Heart left ventricle (tissue), 16 donors: ENCODE measurements around the gene NCS1. TPM values are rescaled to one million over a fixed set of nuclear protein-coding genes. Genes with fewer than 3 reads are reported as not detected.

Experiments used
- ATAC-seq, 4 donors: fragments of 200-7000 bp; cut with Tn5 transposase; one replicate each; pipeline ENCODE4 v1.9.1; 2020 to 2022; ENCODE audit warnings: moderate library complexity in 4 of 4, mild to moderate bottlenecking in 3 of 4, moderate number of reproducible peaks in 1 of 4
- DNase-seq, 5 donors: peaks; one replicate each; pipeline ENCODE4 v3.0.0-alpha.2; 2020
- H3K27ac ChIP-seq, 12 donors: fragments of 200-600 bp; sonication (generic) in 4 of 12; one replicate each; pipeline versions ENCODE4 v1.5.0 to v1.8.0; 2016 to 2022; ENCODE audit warnings: mild to moderate bottlenecking in 2 of 12
- H3K27me3 ChIP-seq, 9 donors: fragments of 200-600 bp; sonication (generic) in 2 of 9; one replicate each; pipeline versions ENCODE4 v1.5.1 to v1.8.0; 2016 to 2022; ENCODE audit warnings: mild to moderate bottlenecking in 3 of 9
- H3K36me3 ChIP-seq, 9 donors: fragments of 200-600 bp; sonication (generic) in 2 of 9; one replicate each; pipeline versions ENCODE4 v1.5.0 to v1.8.0; 2018 to 2022; ENCODE audit warnings: mild to moderate bottlenecking in 2 of 9
- H3K4me1 ChIP-seq, 12 donors: fragments of 200-600 bp; sonication (generic) in 4 of 12; one replicate each; pipeline versions ENCODE4 v1.5.0 to v1.8.0; 2016 to 2022; ENCODE audit warnings: mild to moderate bottlenecking in 3 of 12
- H3K4me3 ChIP-seq, 12 donors: fragments of 200-600 bp; sonication (generic) in 4 of 12; one replicate each; pipeline versions ENCODE4 v1.5.0 to v1.8.0; 2017 to 2022; ENCODE audit warnings: mild to moderate bottlenecking in 9 of 12, moderate library complexity in 4 of 12
- H3K9me3 ChIP-seq, 12 donors: fragments of 200-600 bp; sonication (generic) in 4 of 12; one replicate each; pipeline versions ENCODE4 v1.5.0 to v1.8.0; 2016 to 2022; ENCODE audit warnings: mild to moderate bottlenecking in 1 of 12
- POLR2A ChIP-seq, 2 donors: fragments of 450-650 bp; IDR thresholded peaks; one replicate each; pipeline ENCODE4 v1.6.1; 2017; ENCODE audit warnings: antibody characterized with exemption in 2 of 2, mild to moderate bottlenecking in 2 of 2, moderate library complexity in 2 of 2
- WGBS, 4 donors: extraction: QIAGEN DNeasy Blood & Tissue Kit in 2 of 4; methylation state at CpG; one replicate each; pipeline versions ENCODE4 v1.1.5 to v1.1.7; 2013 to 2018; 5-methylcytosine and 5-hydroxymethylcytosine counted together
- intact Hi-C, 10 donors: fragments of 100-400 bp; cut with DNase I; formaldehyde crosslinking; loops; one replicate each; pipeline versions ENCODE4 v1.11.1 to v1.14.2; 2022
- polyA plus RNA-seq, 2 donors: library from polyadenylated mRNA; stranded (reverse); fragments of 200-250 nt; gene quantifications; one replicate each; pipeline ENCODE4 v1.2.3, GENCODE V29; 2013
- total RNA-seq, 9 donors: library from RNA; depleted of rRNA in 2 of 9; stranded (reverse); fragments of >200 nt in 2 of 9; fragmentation: NEBNext Ultra II Directional in 3 of 9; extraction: Animal tissue kit (Norgen Biotek cat#: 25700) in 3 of 9; gene quantifications; one replicate each; pipeline versions ENCODE4 v1.1.0 to v1.2.4, GENCODE V29; 2016 to 2023
- TF ChIP-seq, protein P1 (sequence below), 12 donors: fragments of 200-600 bp; sonication (generic) in 4 of 12; IDR thresholded peaks; one replicate each; pipeline versions ENCODE4 v1.5.0 to v1.8.0; 2018 to 2022; ENCODE audit warnings: antibody characterized with exemption in 12 of 12, mild to moderate bottlenecking in 5 of 12
- donor health status: ischemic (EF 13 %, LVEDD 7.1; RV severe dilation, severe dysfunction).
- donor health status: healthy with polysubstance abuse.
- donor health status: DM: no; HTN: yes; CAD: no.
- donor health status: DM: no; HTN: no; CAD: no.
- donor health status: ischemic (EF 25% LVEDD 6.9; RV normal size, moderate dysfunction).
- donor health status: ischemic (EF 25% LVEDD 5.7; RV mildly dilated, moderate dysfunction).
- donor health status: healthy.
- donor health status: DM: yes; HTN: yes; CAD: no.
- donor health status: ischemic (EF 35%, LVEDD 5.7; RV mildly dilated, moderate dysfunction).
- donor health status: nonischemic (EF 11% LVEDD 7.7; RV severe dilation, severe dysfunction).
- donor health status: DM: yes; HTN: yes; CAD: no.
- donor health status: PGD.
- donor health status: ischemic (EF 29% LVEDD 5.4; RV normal size, mild dysfunction).
- donor health status: nonischemic (EF 23%, LVEDD 6.1; RV moderate dilation, normal function).

The NCS1 gene
- total and polyA plus RNA-seq, 11 donors: 2.3 to 15.9 (median 9.4) TPM

DNA sequence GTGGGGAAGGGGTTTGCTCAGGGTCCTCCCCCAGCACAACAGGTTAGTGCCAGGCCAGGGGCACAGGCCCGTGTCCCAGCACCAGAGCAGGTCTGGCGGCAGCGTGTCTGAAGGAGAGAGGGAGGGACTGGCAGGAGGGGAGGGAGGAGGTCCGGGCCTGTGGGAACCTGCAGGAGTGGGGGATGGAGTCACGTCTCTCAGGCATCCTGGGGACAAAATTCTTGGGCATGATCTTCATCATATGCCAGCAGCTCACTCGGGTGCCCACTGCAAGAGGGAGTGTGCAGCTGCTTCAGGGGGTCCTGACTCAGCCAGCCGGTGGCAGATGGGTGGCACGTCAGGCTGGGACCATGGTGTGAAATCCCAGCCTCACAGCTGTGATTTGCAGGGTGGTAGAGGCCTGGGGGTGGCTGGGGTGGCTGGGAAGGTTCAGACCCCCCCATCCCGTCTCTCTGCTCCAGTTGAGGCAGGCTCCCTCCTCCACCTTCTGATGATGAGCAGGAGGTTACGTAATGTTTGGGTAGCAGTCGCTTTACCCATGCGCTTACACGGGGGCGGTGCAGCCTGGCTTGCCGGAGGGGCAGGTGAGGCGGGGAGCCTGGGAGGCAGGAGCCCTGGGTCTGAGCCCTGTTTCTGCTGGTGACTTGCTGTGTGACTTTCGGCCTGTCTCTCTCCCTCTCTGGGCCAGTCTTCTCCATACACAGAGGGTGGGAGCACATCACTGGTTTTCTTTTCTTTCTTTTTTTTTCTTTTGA, 40.5 kb downstream of the NCS1 start:
- no peaks in the 10 kb centered on the region for H3K27me3 ChIP-seq
- TF ChIP-seq, protein P1, sequence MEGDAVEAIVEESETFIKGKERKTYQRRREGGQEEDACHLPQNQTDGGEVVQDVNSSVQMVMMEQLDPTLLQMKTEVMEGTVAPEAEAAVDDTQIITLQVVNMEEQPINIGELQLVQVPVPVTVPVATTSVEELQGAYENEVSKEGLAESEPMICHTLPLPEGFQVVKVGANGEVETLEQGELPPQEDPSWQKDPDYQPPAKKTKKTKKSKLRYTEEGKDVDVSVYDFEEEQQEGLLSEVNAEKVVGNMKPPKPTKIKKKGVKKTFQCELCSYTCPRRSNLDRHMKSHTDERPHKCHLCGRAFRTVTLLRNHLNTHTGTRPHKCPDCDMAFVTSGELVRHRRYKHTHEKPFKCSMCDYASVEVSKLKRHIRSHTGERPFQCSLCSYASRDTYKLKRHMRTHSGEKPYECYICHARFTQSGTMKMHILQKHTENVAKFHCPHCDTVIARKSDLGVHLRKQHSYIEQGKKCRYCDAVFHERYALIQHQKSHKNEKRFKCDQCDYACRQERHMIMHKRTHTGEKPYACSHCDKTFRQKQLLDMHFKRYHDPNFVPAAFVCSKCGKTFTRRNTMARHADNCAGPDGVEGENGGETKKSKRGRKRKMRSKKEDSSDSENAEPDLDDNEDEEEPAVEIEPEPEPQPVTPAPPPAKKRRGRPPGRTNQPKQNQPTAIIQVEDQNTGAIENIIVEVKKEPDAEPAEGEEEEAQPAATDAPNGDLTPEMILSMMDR (IDR thresholded peaks at IDR 0.05): no peak
- TF ChIP-seq POLR2A (IDR thresholded peaks at IDR 0.05): no peak
- H3K27ac ChIP-seq: peak overlapping the region in 1 of 12 donors; percentile 69
- DNase-seq: peak in 1 of 5 donors; percentile 35
- intact Hi-C loops: no loop called here
- no peaks in the 10 kb centered on the region for H3K36me3 ChIP-seq
- 86 to 91% (median 89%) methylated on average over 9 to 17 of the region's 17 CpGs for WGBS, 4 donors
- no peak for ATAC-seq
- H3K4me3 ChIP-seq: no peak overlapping the region
- no peaks in the 10 kb centered on the region for H3K9me3 ChIP-seq
- no peaks in the 10 kb centered on the region for H3K4me1 ChIP-seq

DNA sequence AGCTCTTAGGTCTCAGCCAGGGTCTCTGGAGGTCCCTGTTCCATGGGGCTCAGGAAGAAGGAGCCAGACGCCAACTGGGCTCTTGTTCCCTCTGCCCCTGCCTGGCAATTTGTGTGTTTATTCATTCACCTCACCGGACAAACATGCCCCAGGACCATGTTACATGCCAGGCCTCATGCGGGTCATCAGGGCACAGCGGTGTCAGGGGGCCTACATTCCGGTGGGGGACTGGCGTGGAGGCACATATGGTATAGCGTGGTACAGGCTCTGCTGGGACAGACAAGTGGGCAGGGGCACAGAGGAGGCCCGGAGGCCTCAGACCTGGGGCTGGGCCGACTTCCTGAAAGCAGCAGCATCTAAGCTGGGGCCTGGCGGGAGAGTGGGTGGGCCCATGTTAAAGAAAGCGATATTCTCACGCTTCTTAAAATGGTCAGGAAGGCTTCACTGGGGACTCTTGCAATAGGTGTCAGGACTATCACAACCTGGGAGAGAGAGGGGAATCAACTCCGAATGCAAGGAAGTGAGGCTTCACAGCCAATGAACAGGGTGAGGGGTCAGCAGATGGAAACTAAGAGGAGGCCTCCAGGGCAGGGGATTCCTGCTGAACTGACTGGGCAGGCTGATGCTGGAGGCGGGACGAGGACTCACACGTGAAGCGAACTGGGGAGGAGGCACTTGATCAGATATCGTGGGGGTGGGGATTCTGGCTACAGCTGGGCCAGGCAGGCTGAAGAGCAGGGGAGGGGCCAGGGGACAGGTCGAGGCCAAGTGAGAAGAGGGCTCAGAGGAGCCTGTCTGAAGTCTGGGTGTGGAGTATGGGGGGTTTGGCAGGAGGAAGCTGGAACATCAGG, 41.9 kb downstream of the NCS1 start:
- TF ChIP-seq POLR2A (IDR thresholded peaks at IDR 0.05): no peak
- TF ChIP-seq, protein P1 (IDR thresholded peaks at IDR 0.05): no peak
- Histone ChIP-seq H3K9me3 (no peaks in the 10 kb centered on the region), H3K27me3 (no peaks in the 10 kb centered on the region), H3K36me3 (no peaks in the 10 kb centered on the region), H3K27ac (peak overlapping the region in 1 of 12 donors; percentile 69), H3K4me3 (no peak overlapping the region), H3K4me1 (no peaks in the 10 kb centered on the region)
- ATAC-seq (no peak), DNase-seq (peak in 1 of 5 donors; percentile 44)
- 74 to 84% (median 79%) methylated on average over 18 to 19 of the region's 19 CpGs for WGBS, 4 donors
- intact Hi-C loops: no loop called here

DNA sequence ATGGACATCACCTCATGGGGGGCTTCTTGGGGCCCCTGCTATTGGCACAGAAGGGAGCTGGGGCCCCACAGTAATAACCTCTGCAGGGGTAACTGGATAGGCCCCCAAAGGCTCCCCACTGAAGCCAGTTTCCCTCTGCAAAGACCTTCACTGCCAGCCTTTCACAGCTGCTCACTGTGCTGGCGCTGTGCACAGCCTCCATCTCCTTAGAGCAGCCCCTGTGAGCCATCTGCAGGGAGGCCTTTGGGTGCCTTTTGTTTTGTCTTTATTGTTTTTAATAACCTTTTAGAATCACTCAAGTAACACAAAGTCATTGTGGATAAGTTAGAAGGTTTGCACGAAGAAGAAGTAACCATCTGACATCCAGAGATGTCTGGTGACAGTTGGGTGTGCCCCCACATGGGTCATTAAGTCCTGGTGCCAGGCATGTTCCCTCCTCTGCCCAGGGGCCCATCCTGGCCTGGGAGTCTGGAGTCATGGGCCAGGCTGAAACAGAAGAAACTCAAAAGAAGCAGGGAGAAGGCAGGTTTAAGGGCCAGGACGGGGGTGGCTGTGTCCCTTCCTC, 42.7 kb downstream of the NCS1 start:
- Histone ChIP-seq H3K27ac (peak overlapping the region in 1 of 12 donors; percentile 69), H3K27me3 (no peaks in the 10 kb centered on the region), H3K36me3 (no peaks in the 10 kb centered on the region), H3K9me3 (no peaks in the 10 kb centered on the region), H3K4me3 (no peak overlapping the region), H3K4me1 (no peaks in the 10 kb centered on the region)
- peak in 1 of 5 donors; percentile 33 for DNase-seq
- no peak for TF ChIP-seq POLR2A (IDR thresholded peaks at IDR 0.05)
- TF ChIP-seq, protein P1 (IDR thresholded peaks at IDR 0.05): no peak
- no peak for ATAC-seq
- 72 to 83% (median 80%) methylated on average over 3 of the region's 3 CpGs for WGBS, 4 donors
- intact Hi-C loops: no loop called here
